HEK293 (cell line): ENCODE data around the gene SNX20.

Experiments
- CTCF ChIA-PET: fragments of 350-600 bp; formaldehyde crosslinking; extraction: SDS; loops from one replicate; lab custom pipeline; 2021; ENCODE audit warnings: antibody characterized with exemption; lab: Yijun Ruan, JAX
- POLR2A ChIA-PET: fragments of 300-600 bp; formaldehyde crosslinking; extraction: SDS; loops from one replicate; lab custom pipeline; 2020; ENCODE audit warnings: antibody characterized with exemption, inconsistent platforms; lab: Yijun Ruan, JAX
- H3K27ac ChIP-seq: fragments of 200-500 bp; sonication (Bioruptor generic); 2 replicates; pipeline ENCODE4 v1.5.1; 2014; ENCODE audit warnings: low read depth, low read length, control low read depth, inconsistent platforms; ENCODE audit errors: extremely low read depth
- H3K36me3 ChIP-seq, 2 experiments: fragments of 200-500 bp in 1 of 2; sonication (Bioruptor generic) in 1 of 2; 1 replicate in 1 of 2; 2 replicates in 1 of 2; pipeline ENCODE4 v1.5.1; 2014 to 2017; ENCODE audit warnings: inconsistent platforms in 2 of 2, low read length in 2 of 2; ENCODE audit not compliant: control insufficient read depth in 2 of 2, insufficient read depth in 1 of 2
- H3K4me1 ChIP-seq: fragments of 200-500 bp; sonication (Bioruptor generic); 2 replicates; pipeline ENCODE4 v1.5.1; 2014; ENCODE audit warnings: mild to moderate bottlenecking, low read length, inconsistent platforms; ENCODE audit not compliant: control insufficient read depth, insufficient read depth
- H3K4me3 ChIP-seq: 2 replicates; pipeline ENCODE4 v1.5.1; 2011; ENCODE audit warnings: low read depth, mild to moderate bottlenecking, control low read depth, low read length, moderate library complexity
- H3K9me3 ChIP-seq: fragments of 200-500 bp; sonication (Bioruptor generic); 2 replicates; pipeline ENCODE4 v1.5.1; 2014; ENCODE audit warnings: low read depth, low read length, inconsistent platforms; ENCODE audit not compliant: control insufficient read depth, insufficient read depth
- GFI1B ChIP-seq: fragments of 450-650 bp; formaldehyde crosslinking; IDR thresholded peaks from 2 replicates; pipeline ENCODE4 v1.5.1; 2016; ENCODE audit warnings: missing biosample characterization, missing genetic modification characterization
- KLF10 ChIP-seq: fragments of 450-650 bp; IDR thresholded peaks from 2 replicates; pipeline ENCODE4 v1.5.1; 2018; ENCODE audit warnings: missing biosample characterization, mild to moderate bottlenecking, missing genetic modification characterization
- MEIS1 ChIP-seq: sonication (generic); formaldehyde crosslinking; IDR thresholded peaks from 2 replicates; pipeline ENCODE4 v1.8.1; 2022; ENCODE audit warnings: missing genetic modification reagents, mild to moderate bottlenecking, borderline replicate concordance
- ZBTB7A ChIP-seq: fragments of 450-650 bp; formaldehyde crosslinking; IDR thresholded peaks from 2 replicates; pipeline ENCODE4 v1.5.1; 2016; ENCODE audit warnings: low read depth, missing biosample characterization, missing genetic modification characterization
- ZNF10 ChIP-seq: fragments of 450-650 bp; formaldehyde crosslinking; IDR thresholded peaks from 2 replicates; pipeline ENCODE4 v1.5.1; 2017; ENCODE audit warnings: missing biosample characterization, missing genetic modification characterization
- ZNF114 ChIP-seq: fragments of 450-650 bp; formaldehyde crosslinking; IDR thresholded peaks from 2 replicates; pipeline ENCODE4 v1.5.0; 2017; ENCODE audit warnings: missing biosample characterization, missing genetic modification characterization
- ZNF132 ChIP-seq: fragments of 450-650 bp; formaldehyde crosslinking; IDR thresholded peaks from 2 replicates; pipeline ENCODE4 v1.5.1; 2017; ENCODE audit warnings: missing biosample characterization, missing genetic modification characterization, borderline replicate concordance
- ZNF133 ChIP-seq: fragments of 450-650 bp; formaldehyde crosslinking; IDR thresholded peaks from 2 replicates; pipeline ENCODE4 v1.5.1; 2016; ENCODE audit warnings: missing biosample characterization, missing genetic modification characterization
- ZNF155 ChIP-seq: fragments of 450-650 bp; formaldehyde crosslinking; IDR thresholded peaks from 2 replicates; pipeline ENCODE4 v1.5.1; 2016; ENCODE audit warnings: missing biosample characterization, missing genetic modification characterization
- ZNF24 ChIP-seq: fragments of 450-650 bp; formaldehyde crosslinking; IDR thresholded peaks from 2 replicates; pipeline ENCODE4 v1.5.1; 2016; ENCODE audit warnings: missing biosample characterization, missing genetic modification characterization
- ZNF302 ChIP-seq: fragments of 450-650 bp; formaldehyde crosslinking; IDR thresholded peaks from 2 replicates; pipeline ENCODE4 v1.5.1; 2016; ENCODE audit warnings: missing biosample characterization, missing genetic modification characterization, low read depth
- ZNF366 ChIP-seq: fragments of 450-650 bp; formaldehyde crosslinking; conservative IDR thresholded peaks from 2 replicates; pipeline ENCODE4 v1.5.1; 2016; ENCODE audit warnings: missing biosample characterization, missing genetic modification characterization
- ZNF561 ChIP-seq: fragments of 450-650 bp; IDR thresholded peaks from 2 replicates; pipeline ENCODE4 v1.5.1; 2018; ENCODE audit warnings: missing biosample characterization, missing genetic modification characterization, borderline replicate concordance
- ZNF664 ChIP-seq: fragments of 450-650 bp; formaldehyde crosslinking; IDR thresholded peaks from 2 replicates; pipeline ENCODE4 v1.5.1; 2016; ENCODE audit warnings: missing biosample characterization, missing genetic modification characterization
- ZNF670 ChIP-seq: fragments of 450-650 bp; formaldehyde crosslinking; IDR thresholded peaks from 2 replicates; pipeline ENCODE4 v1.5.1; 2016; ENCODE audit warnings: missing biosample characterization, missing genetic modification characterization, low read depth
- ZNF830 ChIP-seq: fragments of 450-650 bp; IDR thresholded peaks from 2 replicates; pipeline ENCODE4 v1.5.0; 2018; ENCODE audit warnings: missing biosample characterization, missing genetic modification characterization, low read depth, mild to moderate bottlenecking, moderate library complexity
- ZNF837 ChIP-seq: fragments of 450-650 bp; formaldehyde crosslinking; IDR thresholded peaks from 2 replicates; pipeline ENCODE4 v1.5.1; 2016; ENCODE audit warnings: missing biosample characterization, missing genetic modification characterization
- ZSCAN23 ChIP-seq: fragments of 450-650 bp; formaldehyde crosslinking; IDR thresholded peaks from 2 replicates; pipeline ENCODE4 v1.5.1; 2016; ENCODE audit warnings: missing biosample characterization, missing genetic modification characterization
- TF ChIP-seq, protein P1 (sequence below): fragments of 450-650 bp; formaldehyde crosslinking; IDR thresholded peaks from 2 replicates; pipeline ENCODE4 v1.5.1; 2017; ENCODE audit warnings: missing biosample characterization, missing genetic modification characterization
- TF ChIP-seq, protein P2 (sequence below): fragments of 450-650 bp; formaldehyde crosslinking; IDR thresholded peaks from 2 replicates; pipeline ENCODE4 v1.5.1; 2016; ENCODE audit warnings: missing biosample characterization, missing genetic modification characterization
- TF ChIP-seq, protein P3 (sequence below): fragments of 450-650 bp; IDR thresholded peaks from 2 replicates; pipeline ENCODE4 v1.5.1; 2018; ENCODE audit warnings: missing biosample characterization, mild to moderate bottlenecking, missing genetic modification characterization
- TF ChIP-seq, protein P4 (sequence below): fragments of 450-650 bp; formaldehyde crosslinking; IDR thresholded peaks from 2 replicates; pipeline ENCODE4 v1.5.1; 2016; ENCODE audit warnings: missing biosample characterization, missing genetic modification characterization
- TF ChIP-seq, protein P5 (sequence below): fragments of 450-650 bp; formaldehyde crosslinking; IDR thresholded peaks from 2 replicates; pipeline ENCODE4 v1.5.1; 2016; ENCODE audit warnings: missing biosample characterization, missing genetic modification characterization
- TF ChIP-seq, protein P6 (sequence below): fragments of 450-650 bp; formaldehyde crosslinking; IDR thresholded peaks from 2 replicates; pipeline ENCODE4 v1.5.1; 2016; ENCODE audit warnings: missing biosample characterization, missing genetic modification characterization
- TF ChIP-seq, protein P7 (sequence below): fragments of 450-650 bp; formaldehyde crosslinking; IDR thresholded peaks from 2 replicates; pipeline ENCODE4 v1.5.1; 2016; ENCODE audit warnings: missing biosample characterization, missing genetic modification characterization
- TF ChIP-seq, protein P8 (sequence below): fragments of 450-650 bp; formaldehyde crosslinking; IDR thresholded peaks from 2 replicates; pipeline ENCODE4 v1.5.1; 2017; ENCODE audit warnings: missing biosample characterization, missing genetic modification characterization

The SNX20 gene

DNA sequence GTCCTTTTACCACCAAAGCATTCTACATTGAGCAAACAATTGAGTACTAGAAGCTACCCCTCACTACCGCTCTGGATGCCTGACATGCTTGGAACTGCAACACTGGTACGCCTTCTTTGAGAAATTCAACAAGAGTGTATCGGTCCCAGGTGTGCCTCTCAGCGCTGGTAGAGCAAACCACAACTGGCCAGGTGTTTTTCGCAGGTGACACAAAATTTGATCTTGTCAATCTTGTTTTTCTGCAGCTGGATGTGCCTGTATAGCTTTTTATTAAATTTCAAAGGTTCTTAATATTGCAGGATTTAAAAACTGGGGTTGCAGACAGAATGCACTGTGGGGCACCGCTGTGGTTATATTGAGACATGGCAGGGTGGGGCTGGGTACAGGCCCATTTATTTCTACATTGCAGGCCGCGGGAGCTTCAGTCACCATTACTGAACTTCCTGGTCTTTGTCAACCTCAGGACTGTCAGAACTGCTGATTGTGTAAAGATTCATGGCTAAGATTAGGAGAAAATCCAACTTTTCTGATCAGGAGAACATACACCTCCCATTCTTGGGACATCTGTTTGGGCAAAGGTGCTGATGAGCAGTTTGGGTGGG lies 4.5 kb upstream of the SNX20 start (continued):
- TF ChIP-seq, protein P1, sequence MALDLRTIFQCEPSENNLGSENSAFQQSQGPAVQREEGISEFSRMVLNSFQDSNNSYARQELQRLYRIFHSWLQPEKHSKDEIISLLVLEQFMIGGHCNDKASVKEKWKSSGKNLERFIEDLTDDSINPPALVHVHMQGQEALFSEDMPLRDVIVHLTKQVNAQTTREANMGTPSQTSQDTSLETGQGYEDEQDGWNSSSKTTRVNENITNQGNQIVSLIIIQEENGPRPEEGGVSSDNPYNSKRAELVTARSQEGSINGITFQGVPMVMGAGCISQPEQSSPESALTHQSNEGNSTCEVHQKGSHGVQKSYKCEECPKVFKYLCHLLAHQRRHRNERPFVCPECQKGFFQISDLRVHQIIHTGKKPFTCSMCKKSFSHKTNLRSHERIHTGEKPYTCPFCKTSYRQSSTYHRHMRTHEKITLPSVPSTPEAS, result no peak
- no peak for TF ChIP-seq ZNF132
- TF ChIP-seq, protein P2, sequence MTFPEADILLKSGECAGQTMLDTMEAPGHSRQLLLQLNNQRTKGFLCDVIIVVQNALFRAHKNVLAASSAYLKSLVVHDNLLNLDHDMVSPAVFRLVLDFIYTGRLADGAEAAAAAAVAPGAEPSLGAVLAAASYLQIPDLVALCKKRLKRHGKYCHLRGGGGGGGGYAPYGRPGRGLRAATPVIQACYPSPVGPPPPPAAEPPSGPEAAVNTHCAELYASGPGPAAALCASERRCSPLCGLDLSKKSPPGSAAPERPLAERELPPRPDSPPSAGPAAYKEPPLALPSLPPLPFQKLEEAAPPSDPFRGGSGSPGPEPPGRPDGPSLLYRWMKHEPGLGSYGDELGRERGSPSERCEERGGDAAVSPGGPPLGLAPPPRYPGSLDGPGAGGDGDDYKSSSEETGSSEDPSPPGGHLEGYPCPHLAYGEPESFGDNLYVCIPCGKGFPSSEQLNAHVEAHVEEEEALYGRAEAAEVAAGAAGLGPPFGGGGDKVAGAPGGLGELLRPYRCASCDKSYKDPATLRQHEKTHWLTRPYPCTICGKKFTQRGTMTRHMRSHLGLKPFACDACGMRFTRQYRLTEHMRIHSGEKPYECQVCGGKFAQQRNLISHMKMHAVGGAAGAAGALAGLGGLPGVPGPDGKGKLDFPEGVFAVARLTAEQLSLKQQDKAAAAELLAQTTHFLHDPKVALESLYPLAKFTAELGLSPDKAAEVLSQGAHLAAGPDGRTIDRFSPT (tag by site-specific recombination), result no peak
- no peak for TF ChIP-seq GFI1B (tag by site-specific recombination)
- no peak for TF ChIP-seq ZNF670
- TF ChIP-seq KLF10 (tag by site-specific recombination), result no peak
- no peak for TF ChIP-seq ZNF24 (tag by site-specific recombination)
- TF ChIP-seq ZNF664 (tag by site-specific recombination), result no peak
- TF ChIP-seq MEIS1 (CRISPR knock-in tag), result no peak
- TF ChIP-seq, protein P3, sequence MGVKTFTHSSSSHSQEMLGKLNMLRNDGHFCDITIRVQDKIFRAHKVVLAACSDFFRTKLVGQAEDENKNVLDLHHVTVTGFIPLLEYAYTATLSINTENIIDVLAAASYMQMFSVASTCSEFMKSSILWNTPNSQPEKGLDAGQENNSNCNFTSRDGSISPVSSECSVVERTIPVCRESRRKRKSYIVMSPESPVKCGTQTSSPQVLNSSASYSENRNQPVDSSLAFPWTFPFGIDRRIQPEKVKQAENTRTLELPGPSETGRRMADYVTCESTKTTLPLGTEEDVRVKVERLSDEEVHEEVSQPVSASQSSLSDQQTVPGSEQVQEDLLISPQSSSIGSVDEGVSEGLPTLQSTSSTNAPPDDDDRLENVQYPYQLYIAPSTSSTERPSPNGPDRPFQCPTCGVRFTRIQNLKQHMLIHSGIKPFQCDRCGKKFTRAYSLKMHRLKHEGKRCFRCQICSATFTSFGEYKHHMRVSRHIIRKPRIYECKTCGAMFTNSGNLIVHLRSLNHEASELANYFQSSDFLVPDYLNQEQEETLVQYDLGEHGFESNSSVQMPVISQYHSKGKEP (tag by site-specific recombination), result no peak
- no peak for TF ChIP-seq ZNF830 (tag by site-specific recombination)
- no peak for TF ChIP-seq ZNF155 (tag by site-specific recombination)
- no peak for TF ChIP-seq ZNF302 (tag by site-specific recombination)
- TF ChIP-seq, protein P4, sequence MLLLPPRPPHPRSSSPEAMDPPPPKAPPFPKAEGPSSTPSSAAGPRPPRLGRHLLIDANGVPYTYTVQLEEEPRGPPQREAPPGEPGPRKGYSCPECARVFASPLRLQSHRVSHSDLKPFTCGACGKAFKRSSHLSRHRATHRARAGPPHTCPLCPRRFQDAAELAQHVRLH (tag by site-specific recombination), result no peak
- no peak for TF ChIP-seq ZNF837
- no peak for TF ChIP-seq ZNF133 (tag by site-specific recombination)
- TF ChIP-seq, protein P5, sequence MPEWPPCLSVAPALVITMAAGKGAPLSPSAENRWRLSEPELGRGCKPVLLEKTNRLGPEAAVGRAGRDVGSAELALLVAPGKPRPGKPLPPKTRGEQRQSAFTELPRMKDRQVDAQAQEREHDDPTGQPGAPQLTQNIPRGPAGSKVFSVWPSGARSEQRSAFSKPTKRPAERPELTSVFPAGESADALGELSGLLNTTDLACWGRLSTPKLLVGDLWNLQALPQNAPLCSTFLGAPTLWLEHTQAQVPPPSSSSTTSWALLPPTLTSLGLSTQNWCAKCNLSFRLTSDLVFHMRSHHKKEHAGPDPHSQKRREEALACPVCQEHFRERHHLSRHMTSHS, result no peak

DNA sequence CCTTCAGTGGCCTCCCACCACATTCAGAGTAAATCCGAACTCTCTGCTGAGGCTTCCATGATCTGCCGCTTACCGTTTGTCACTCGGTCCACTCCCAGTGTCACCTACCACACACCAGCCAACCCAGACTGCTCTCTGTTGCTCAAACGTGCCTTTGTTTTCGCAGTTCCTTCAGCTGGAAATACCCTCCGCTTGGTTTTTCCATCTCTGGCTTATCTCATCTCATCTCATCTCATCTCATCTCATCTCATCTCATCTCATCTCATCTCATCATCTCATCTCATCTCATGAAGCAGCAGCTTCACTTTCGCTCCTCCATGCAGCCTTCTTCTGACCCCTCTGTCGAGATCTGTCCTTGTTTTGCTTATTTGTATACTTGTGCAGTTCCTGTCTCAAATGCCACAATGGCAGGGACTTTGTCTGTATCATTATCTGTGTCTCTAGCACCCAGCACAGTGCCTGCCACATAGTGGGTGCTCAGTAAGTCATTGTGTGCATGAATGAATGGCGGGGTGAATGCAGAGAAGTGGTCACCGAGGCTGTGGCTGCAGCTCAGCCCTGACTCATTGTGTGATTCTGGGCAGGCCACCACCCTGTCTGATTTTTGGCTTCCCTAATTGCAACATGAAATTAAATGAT lies 3.8 kb upstream of the SNX20 start:
- CTCF ChIA-PET, result interaction anchor here (0.6 to 1.5 kb wide), 5 partner anchors 13 to 1365 kb away, joined by 3 to 5 read pairs (median 3); no protein-coding TSS in a partner anchor
- H3K4me3 ChIP-seq, result no peak overlapping the region
- POLR2A ChIA-PET, result no interaction called here
- no peak overlapping the region for H3K27ac ChIP-seq
- H3K36me3 ChIP-seq, result no peaks in the 10 kb centered on the region
- H3K4me1 ChIP-seq, result no peaks in the 10 kb centered on the region
- H3K9me3 ChIP-seq, result no peaks in the 10 kb centered on the region
- no peak for TF ChIP-seq ZNF10
- TF ChIP-seq ZNF561 (tag by site-specific recombination), result no peak
- TF ChIP-seq, protein P6, sequence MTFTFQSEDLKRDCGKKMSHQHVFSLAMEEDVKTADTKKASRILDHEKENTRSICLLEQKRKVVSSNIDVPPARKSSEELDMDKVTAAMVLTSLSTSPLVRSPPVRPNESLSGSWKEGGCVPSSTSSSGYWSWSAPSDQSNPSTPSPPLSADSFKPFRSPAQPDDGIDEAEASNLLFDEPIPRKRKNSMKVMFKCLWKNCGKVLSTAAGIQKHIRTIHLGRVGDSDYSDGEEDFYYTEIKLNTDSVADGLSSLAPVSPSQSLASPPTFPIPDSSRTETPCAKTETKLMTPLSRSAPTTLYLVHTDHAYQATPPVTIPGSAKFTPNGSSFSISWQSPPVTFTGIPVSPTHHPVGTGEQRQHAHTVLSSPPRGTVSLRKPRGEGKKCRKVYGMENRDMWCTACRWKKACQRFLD (tag by site-specific recombination), result no peak
- TF ChIP-seq ZBTB7A (tag by site-specific recombination), result no peak
- TF ChIP-seq, protein P7, sequence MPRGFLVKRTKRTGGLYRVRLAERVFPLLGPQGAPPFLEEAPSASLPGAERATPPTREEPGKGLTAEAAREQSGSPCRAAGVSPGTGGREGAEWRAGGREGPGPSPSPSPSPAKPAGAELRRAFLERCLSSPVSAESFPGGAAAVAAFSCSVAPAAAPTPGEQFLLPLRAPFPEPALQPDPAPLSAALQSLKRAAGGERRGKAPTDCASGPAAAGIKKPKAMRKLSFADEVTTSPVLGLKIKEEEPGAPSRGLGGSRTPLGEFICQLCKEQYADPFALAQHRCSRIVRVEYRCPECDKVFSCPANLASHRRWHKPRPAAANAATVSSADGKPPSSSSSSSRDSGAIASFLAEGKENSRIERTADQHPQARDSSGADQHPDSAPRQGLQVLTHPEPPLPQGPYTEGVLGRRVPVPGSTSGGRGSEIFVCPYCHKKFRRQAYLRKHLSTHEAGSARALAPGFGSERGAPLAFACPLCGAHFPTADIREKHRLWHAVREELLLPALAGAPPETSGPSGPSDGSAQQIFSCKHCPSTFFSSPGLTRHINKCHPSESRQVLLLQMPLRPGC (tag by site-specific recombination), result no peak
- no peak for TF ChIP-seq ZNF366
- no peak for TF ChIP-seq ZNF114 (tag by site-specific recombination)
- no peak for TF ChIP-seq MEIS1 (CRISPR knock-in tag)
- TF ChIP-seq, protein P8, sequence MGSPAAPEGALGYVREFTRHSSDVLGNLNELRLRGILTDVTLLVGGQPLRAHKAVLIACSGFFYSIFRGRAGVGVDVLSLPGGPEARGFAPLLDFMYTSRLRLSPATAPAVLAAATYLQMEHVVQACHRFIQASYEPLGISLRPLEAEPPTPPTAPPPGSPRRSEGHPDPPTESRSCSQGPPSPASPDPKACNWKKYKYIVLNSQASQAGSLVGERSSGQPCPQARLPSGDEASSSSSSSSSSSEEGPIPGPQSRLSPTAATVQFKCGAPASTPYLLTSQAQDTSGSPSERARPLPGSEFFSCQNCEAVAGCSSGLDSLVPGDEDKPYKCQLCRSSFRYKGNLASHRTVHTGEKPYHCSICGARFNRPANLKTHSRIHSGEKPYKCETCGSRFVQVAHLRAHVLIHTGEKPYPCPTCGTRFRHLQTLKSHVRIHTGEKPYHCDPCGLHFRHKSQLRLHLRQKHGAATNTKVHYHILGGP, result no peak
- no peak for TF ChIP-seq ZSCAN23 (tag by site-specific recombination)
